ENCODE measurements around the gene CD40LG. TPM values are rescaled to one million over a fixed set of nuclear protein-coding genes. Genes with fewer than 3 reads are reported as not detected.

CD40LG gene
- total and polyA plus RNA-seq, 2 of the 13 experiments (the other 11 are each of a cell fraction or from before 2014, with no cell fraction given): not detected

DNA sequence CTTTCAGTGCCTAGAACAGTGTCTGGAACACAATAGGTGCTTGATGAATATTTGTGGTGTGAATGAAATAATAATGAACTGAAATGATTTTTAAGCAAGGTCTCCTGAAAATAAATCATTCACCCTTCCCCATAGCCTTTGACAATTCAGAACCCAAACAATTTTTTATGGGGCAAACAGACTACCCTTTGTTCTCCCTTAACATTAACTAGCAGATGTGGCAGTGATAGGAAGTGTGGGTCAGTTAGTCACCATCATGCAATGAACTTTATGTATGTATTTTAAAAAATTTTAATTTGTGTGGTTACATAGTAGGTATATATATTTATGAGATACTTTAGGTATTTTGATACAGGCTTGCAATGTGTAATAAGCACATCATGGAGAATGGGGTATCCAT is 27.2 kb upstream of the CD40LG start:
- H3K27ac ChIP-seq (ENCODE audit: extremely low read length, insufficient read depth, low read length): no peak overlapping the region
- H3K27me3 ChIP-seq (ENCODE audit: control insufficient read depth in 1 of 2, insufficient read depth in 2 of 2, low read length in 2 of 2): no peaks in the 10 kb centered on the region
- intact Hi-C loops (cut with micrococcal nuclease; ENCODE audit: unreplicated experiment): no loop called here
- in situ Hi-C loops (cut with HindIII; ENCODE audit: extremely low pct_ligation_motif_present, low pct_unique_long_range_greater_than_20kb): no loop called here
- no peak for TF ChIP-seq HNRNPLL (IDR thresholded peaks at IDR 0.05; ENCODE audit: low read depth, low read length, poor library complexity, severe bottlenecking)
- TF ChIP-seq ZNF674 (CRISPR knock-in tag; IDR thresholded peaks at IDR 0.05; ENCODE audit: low read depth): no peak
- DNase-seq (ENCODE audit: low spot score): no peak
- BruUV-seq (replicated peaks): no TSS peak
- H3K9me3 ChIP-seq (ENCODE audit: low read length): no peaks in the 10 kb centered on the region
- ChIA-PET POLR2A (no interaction called here), CTCF (ENCODE audit: low intra/inter-chr PET ratio, low total read pairs) (no interaction called here)
- no peak overlapping the region for H3K9ac ChIP-seq (ENCODE audit: insufficient read depth, low read depth, low read length)
- H2AFZ ChIP-seq (ENCODE audit: low read length): no peak overlapping the region
- no peak for ATAC-seq
- no peak overlapping the region for H3K4me3 ChIP-seq (replicated peaks in 1 of 3; ENCODE audit: insufficient read depth in 1 of 3, low read depth in 2 of 3, low read length in 3 of 3)
- no peak for FAIRE-seq
- no peaks in the 10 kb centered on the region for H3K79me2 ChIP-seq (ENCODE audit: insufficient read depth, low read length)
- no peak overlapping the region for H3K4me2 ChIP-seq (ENCODE audit: low read depth, low read length)
- H3K4me1 ChIP-seq (ENCODE audit: insufficient read depth, low read length): no peaks in the 10 kb centered on the region
- no peaks in the 10 kb centered on the region for H3K36me3 ChIP-seq (replicated peaks in 1 of 2; ENCODE audit: control insufficient read depth in 1 of 2, insufficient read depth in 2 of 2, low read length in 2 of 2)
- H4K20me1 ChIP-seq (ENCODE audit: insufficient read depth, low read length): no peaks in the 10 kb centered on the region

GRCh38 chrX:136622568-136622967 is 25.4 kb upstream of the CD40LG start:
- DNase-seq (ENCODE audit: low spot score): no peak
- no peak for ATAC-seq
- no peaks in the 10 kb centered on the region for H3K9me3 ChIP-seq (ENCODE audit: low read length)
- H3K36me3 ChIP-seq (replicated peaks in 1 of 2; ENCODE audit: control insufficient read depth in 1 of 2, insufficient read depth in 2 of 2, low read length in 2 of 2): no peaks in the 10 kb centered on the region
- CTCF ChIA-PET (ENCODE audit: low intra/inter-chr PET ratio, low total read pairs): no interaction called here
- no peaks in the 10 kb centered on the region for H3K79me2 ChIP-seq (ENCODE audit: insufficient read depth, low read length)
- 0% methylated on average over 1 of the region's 4 CpGs for WGBS (ENCODE audit: low lambda C conversion rate)
- no peaks in the 10 kb centered on the region for H3K4me1 ChIP-seq (ENCODE audit: insufficient read depth, low read length)
- BruUV-seq (replicated peaks): no TSS peak
- no peak overlapping the region for H2AFZ ChIP-seq (ENCODE audit: low read length)
- no peak overlapping the region for H3K27ac ChIP-seq (ENCODE audit: extremely low read length, insufficient read depth, low read length)
- no peaks in the 10 kb centered on the region for H3K27me3 ChIP-seq (ENCODE audit: control insufficient read depth in 1 of 2, insufficient read depth in 2 of 2, low read length in 2 of 2)
- in situ Hi-C loops (cut with HindIII; ENCODE audit: extremely low pct_ligation_motif_present, low pct_unique_long_range_greater_than_20kb): no loop called here
- no peak for FAIRE-seq
- intact Hi-C loops (cut with micrococcal nuclease; ENCODE audit: unreplicated experiment): no loop called here
- no peaks in the 10 kb centered on the region for H4K20me1 ChIP-seq (ENCODE audit: insufficient read depth, low read length)
- no peak overlapping the region for H3K4me2 ChIP-seq (ENCODE audit: low read depth, low read length)
- H3K9ac ChIP-seq (ENCODE audit: insufficient read depth, low read depth, low read length): no peak overlapping the region
- no peak overlapping the region for H3K4me3 ChIP-seq (replicated peaks in 1 of 3; ENCODE audit: insufficient read depth in 1 of 3, low read depth in 2 of 3, low read length in 3 of 3)
- POLR2A ChIA-PET: no interaction called here
- TF ChIP-seq ZNF136 (CRISPR knock-in tag; IDR thresholded peaks at IDR 0.05; ENCODE audit: low read depth): no peak
- no peak for TF ChIP-seq CHCHD3 (CRISPR knock-in tag; IDR thresholded peaks at IDR 0.05)
- no peak for TF ChIP-seq BRCA1 (CRISPR knock-in tag; IDR thresholded peaks at IDR 0.05)
- TF ChIP-seq, protein P1, sequence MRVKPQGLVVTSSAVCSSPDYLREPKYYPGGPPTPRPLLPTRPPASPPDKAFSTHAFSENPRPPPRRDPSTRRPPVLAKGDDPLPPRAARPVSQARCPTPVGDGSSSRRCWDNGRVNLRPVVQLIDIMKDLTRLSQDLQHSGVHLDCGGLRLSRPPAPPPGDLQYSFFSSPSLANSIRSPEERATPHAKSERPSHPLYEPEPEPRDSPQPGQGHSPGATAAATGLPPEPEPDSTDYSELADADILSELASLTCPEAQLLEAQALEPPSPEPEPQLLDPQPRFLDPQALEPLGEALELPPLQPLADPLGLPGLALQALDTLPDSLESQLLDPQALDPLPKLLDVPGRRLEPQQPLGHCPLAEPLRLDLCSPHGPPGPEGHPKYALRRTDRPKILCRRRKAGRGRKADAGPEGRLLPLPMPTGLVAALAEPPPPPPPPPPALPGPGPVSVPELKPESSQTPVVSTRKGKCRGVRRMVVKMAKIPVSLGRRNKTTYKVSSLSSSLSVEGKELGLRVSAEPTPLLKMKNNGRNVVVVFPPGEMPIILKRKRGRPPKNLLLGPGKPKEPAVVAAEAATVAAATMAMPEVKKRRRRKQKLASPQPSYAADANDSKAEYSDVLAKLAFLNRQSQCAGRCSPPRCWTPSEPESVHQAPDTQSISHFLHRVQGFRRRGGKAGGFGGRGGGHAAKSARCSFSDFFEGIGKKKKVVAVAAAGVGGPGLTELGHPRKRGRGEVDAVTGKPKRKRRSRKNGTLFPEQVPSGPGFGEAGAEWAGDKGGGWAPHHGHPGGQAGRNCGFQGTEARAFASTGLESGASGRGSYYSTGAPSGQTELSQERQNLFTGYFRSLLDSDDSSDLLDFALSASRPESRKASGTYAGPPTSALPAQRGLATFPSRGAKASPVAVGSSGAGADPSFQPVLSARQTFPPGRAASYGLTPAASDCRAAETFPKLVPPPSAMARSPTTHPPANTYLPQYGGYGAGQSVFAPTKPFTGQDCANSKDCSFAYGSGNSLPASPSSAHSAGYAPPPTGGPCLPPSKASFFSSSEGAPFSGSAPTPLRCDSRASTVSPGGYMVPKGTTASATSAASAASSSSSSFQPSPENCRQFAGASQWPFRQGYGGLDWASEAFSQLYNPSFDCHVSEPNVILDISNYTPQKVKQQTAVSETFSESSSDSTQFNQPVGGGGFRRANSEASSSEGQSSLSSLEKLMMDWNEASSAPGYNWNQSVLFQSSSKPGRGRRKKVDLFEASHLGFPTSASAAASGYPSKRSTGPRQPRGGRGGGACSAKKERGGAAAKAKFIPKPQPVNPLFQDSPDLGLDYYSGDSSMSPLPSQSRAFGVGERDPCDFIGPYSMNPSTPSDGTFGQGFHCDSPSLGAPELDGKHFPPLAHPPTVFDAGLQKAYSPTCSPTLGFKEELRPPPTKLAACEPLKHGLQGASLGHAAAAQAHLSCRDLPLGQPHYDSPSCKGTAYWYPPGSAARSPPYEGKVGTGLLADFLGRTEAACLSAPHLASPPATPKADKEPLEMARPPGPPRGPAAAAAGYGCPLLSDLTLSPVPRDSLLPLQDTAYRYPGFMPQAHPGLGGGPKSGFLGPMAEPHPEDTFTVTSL (CRISPR knock-in tag; IDR thresholded peaks at IDR 0.05; ENCODE audit: borderline replicate concordance): no peak
- no peak for TF ChIP-seq ZNF772 (CRISPR knock-in tag; IDR thresholded peaks at IDR 0.05)
- TF ChIP-seq, protein P2, sequence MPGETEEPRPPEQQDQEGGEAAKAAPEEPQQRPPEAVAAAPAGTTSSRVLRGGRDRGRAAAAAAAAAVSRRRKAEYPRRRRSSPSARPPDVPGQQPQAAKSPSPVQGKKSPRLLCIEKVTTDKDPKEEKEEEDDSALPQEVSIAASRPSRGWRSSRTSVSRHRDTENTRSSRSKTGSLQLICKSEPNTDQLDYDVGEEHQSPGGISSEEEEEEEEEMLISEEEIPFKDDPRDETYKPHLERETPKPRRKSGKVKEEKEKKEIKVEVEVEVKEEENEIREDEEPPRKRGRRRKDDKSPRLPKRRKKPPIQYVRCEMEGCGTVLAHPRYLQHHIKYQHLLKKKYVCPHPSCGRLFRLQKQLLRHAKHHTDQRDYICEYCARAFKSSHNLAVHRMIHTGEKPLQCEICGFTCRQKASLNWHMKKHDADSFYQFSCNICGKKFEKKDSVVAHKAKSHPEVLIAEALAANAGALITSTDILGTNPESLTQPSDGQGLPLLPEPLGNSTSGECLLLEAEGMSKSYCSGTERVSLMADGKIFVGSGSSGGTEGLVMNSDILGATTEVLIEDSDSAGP (CRISPR knock-in tag; IDR thresholded peaks at IDR 0.05; ENCODE audit: borderline replicate concordance): no peak
- TF ChIP-seq STAT5B (CRISPR knock-in tag; IDR thresholded peaks at IDR 0.05): no peak
- no peak for TF ChIP-seq ATF7 (IDR thresholded peaks at IDR 0.05)
- no peak for TF ChIP-seq ATF7 (CRISPR knock-in tag; IDR thresholded peaks at IDR 0.05)
- TF ChIP-seq ZNF777 (CRISPR knock-in tag; IDR thresholded peaks at IDR 0.05): no peak
- TF ChIP-seq HMG20A (CRISPR knock-in tag; IDR thresholded peaks at IDR 0.05; ENCODE audit: borderline replicate concordance): no peak
- no peak for TF ChIP-seq HNRNPUL1 (IDR thresholded peaks at IDR 0.05; ENCODE audit: low read depth, low read length)
